ENCODE data around the gene DAZL.

GRCh38 chr3:16599694-16600093 is 5.5 kb downstream of the DAZL start:
- TF ChIP-seq ELK4 (IDR thresholded peaks at IDR 0.05; ENCODE audit: borderline replicate concordance, low read depth, low read length) (no peak), ZNF324 (tag by site-specific recombination; IDR thresholded peaks at IDR 0.05) (no peak), CTCF (tag by site-specific recombination; IDR thresholded peaks at IDR 0.05) (no peak), KLF7 (tag by site-specific recombination; IDR thresholded peaks at IDR 0.05; ENCODE audit: borderline replicate concordance) (no peak), ZNF354C (tag by site-specific recombination; IDR thresholded peaks at IDR 0.05; ENCODE audit: borderline replicate concordance, low read depth) (no peak), ZBTB21 (tag by site-specific recombination; IDR thresholded peaks at IDR 0.05) (no peak), ZNF239 (tag by site-specific recombination; IDR thresholded peaks at IDR 0.05) (no peak), ZFP41 (tag by site-specific recombination; IDR thresholded peaks at IDR 0.05; ENCODE audit: borderline replicate concordance) (no peak), ZNF155 (tag by site-specific recombination; IDR thresholded peaks at IDR 0.05) (no peak)
- TF ChIP-seq, protein P1, sequence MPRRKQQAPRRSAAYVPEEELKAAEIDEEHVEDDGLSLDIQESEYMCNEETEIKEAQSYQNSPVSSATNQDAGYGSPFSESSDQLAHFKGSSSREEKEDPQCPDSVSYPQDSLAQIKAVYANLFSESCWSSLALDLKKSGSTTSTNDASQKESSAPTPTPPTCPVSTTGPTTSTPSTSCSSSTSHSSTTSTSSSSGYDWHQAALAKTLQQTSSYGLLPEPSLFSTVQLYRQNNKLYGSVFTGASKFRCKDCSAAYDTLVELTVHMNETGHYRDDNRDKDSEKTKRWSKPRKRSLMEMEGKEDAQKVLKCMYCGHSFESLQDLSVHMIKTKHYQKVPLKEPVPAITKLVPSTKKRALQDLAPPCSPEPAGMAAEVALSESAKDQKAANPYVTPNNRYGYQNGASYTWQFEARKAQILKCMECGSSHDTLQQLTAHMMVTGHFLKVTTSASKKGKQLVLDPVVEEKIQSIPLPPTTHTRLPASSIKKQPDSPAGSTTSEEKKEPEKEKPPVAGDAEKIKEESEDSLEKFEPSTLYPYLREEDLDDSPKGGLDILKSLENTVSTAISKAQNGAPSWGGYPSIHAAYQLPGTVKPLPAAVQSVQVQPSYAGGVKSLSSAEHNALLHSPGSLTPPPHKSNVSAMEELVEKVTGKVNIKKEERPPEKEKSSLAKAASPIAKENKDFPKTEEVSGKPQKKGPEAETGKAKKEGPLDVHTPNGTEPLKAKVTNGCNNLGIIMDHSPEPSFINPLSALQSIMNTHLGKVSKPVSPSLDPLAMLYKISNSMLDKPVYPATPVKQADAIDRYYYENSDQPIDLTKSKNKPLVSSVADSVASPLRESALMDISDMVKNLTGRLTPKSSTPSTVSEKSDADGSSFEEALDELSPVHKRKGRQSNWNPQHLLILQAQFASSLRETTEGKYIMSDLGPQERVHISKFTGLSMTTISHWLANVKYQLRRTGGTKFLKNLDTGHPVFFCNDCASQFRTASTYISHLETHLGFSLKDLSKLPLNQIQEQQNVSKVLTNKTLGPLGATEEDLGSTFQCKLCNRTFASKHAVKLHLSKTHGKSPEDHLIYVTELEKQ (tag by site-specific recombination; IDR thresholded peaks at IDR 0.05; ENCODE audit: borderline replicate concordance) = no peak

Measured in HEK293 (cell line).